H1 (cell line): ENCODE data around the gene HMHB1. TPM values are rescaled to one million over a fixed set of nuclear protein-coding genes. Genes with fewer than 3 reads are reported as not detected.
A peak's percentile ranks its signal among the peaks of the same experiment; 100 is the strongest.

Experiments
- ASH2L ChIP-seq: fragments of 200-600, 300-600 bp; sonication (generic); IDR thresholded peaks from one replicate; pipeline ENCODE4 v1.7.1; 2017; ENCODE audit warnings: low read length
- BACH1 ChIP-seq: IDR thresholded peaks from 2 replicates; pipeline ENCODE4 v1.6.1; 2012; ENCODE audit warnings: low read length, improper control_type of control experiment
- BRCA1 ChIP-seq: IDR thresholded peaks from 2 replicates; pipeline ENCODE4 v1.6.1; 2012; ENCODE audit warnings: low read depth, low read length, improper control_type of control experiment
- CBX5 ChIP-seq: fragments of 300-800, 300-1000 bp; sonication (generic); IDR thresholded peaks from 2 replicates; pipeline ENCODE4 v1.7.1; 2016; ENCODE audit warnings: antibody characterized with exemption, low read length, low read depth
- CHD2 ChIP-seq: IDR thresholded peaks from 2 replicates; pipeline ENCODE4 v1.6.1; 2012; ENCODE audit warnings: low read length, improper control_type of control experiment
- JUND ChIP-seq: IDR thresholded peaks from 2 replicates; pipeline ENCODE4 v1.6.1; 2011; ENCODE audit warnings: mild to moderate bottlenecking, improper control_type of control experiment, low read length
- NANOG ChIP-seq: IDR thresholded peaks from 2 replicates; pipeline ENCODE4 v1.6.1; 2011; ENCODE audit warnings: low read length, low read depth, mild to moderate bottlenecking, inconsistent platforms; ENCODE audit not compliant: insufficient read depth, poor library complexity, severe bottlenecking
- SP1 ChIP-seq: IDR thresholded peaks from 2 replicates; pipeline ENCODE4 v1.6.1; 2011; ENCODE audit warnings: low read depth, low read length
- YY1 ChIP-seq: IDR thresholded peaks from 2 replicates; pipeline ENCODE4 v1.6.1; 2011; ENCODE audit warnings: low read depth, mild to moderate bottlenecking, low read length
- polyA plus RNA-seq, 7 experiments: library from polyadenylated mRNA; depleted of rRNA in 3 of 7; stranded (reverse) in 5 of 7; unstranded in 2 of 7; fragments of >200 nt in 5 of 7; fragments of 200-250 nt in 2 of 7; gene quantifications; 1 replicate in 5 of 7; 2 replicates in 1 of 7; 4 replicates in 1 of 7; pipeline versions ENCODE4 v1.2.1 to v1.2.3, GENCODE V29; 2011 to 2013; ENCODE audit warnings: missing spikeins in 2 of 7, mixed read lengths in 2 of 7
- total RNA-seq: library from RNA; stranded (reverse); fragmentation: NEBNext Ultra II Directional; extraction: Animal tissue kit (Norgen Biotek cat#: 25700); gene quantifications from 2 replicates; pipeline ENCODE4 v1.2.1, GENCODE V29; 2021
- TF ChIP-seq, protein P1 (sequence below): fragments of 300-600 bp; sonication (generic); IDR thresholded peaks from 2 replicates; pipeline ENCODE4 v1.7.1; 2012; ENCODE audit warnings: low read length, moderate library complexity, mild to moderate bottlenecking, inconsistent platforms; ENCODE audit not compliant: insufficient replicate concordance

The HMHB1 gene
- total and polyA plus RNA-seq, 2 of the 8 experiments (the other 6 are each of a cell fraction or from before 2014, with no cell fraction given): not detected

DNA sequence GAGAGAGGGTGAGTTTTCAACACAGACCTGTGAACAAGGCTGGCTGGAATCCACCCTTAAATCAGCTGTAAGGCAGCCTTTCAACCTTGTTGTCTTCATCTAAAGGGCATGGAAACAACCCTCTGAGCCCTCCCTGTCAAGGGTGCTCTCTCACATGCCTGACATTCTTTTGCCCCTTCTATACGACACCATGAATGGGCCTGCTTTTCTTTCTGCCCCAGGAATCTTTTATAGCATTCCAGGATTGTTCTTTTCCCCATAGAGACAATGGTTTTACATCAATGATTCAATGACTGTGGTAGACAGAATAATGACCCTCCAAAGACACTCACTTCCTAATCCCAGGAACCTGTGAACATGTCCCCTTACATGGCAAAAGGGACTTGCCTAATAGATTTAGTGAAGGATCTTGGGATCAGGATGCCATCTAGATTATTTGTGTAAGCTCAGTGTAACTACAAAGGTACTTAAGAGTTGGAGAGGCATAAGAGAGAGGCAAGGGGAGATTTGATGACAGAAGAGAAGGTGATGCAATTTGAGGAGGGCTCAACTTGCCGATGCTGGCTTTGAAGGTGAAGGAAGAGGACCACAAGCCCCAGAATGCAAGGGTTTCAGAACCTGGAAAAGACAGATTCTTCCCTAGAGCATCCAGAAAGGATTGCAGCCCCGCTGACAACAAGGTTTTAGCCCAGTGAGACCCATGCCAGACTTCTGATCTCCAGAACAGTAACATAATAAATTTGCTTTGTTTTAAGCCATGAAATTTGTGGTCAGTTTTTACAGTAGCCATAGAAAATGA lies 29.2 kb upstream of the HMHB1 start (continued):
- TF ChIP-seq, protein P1, sequence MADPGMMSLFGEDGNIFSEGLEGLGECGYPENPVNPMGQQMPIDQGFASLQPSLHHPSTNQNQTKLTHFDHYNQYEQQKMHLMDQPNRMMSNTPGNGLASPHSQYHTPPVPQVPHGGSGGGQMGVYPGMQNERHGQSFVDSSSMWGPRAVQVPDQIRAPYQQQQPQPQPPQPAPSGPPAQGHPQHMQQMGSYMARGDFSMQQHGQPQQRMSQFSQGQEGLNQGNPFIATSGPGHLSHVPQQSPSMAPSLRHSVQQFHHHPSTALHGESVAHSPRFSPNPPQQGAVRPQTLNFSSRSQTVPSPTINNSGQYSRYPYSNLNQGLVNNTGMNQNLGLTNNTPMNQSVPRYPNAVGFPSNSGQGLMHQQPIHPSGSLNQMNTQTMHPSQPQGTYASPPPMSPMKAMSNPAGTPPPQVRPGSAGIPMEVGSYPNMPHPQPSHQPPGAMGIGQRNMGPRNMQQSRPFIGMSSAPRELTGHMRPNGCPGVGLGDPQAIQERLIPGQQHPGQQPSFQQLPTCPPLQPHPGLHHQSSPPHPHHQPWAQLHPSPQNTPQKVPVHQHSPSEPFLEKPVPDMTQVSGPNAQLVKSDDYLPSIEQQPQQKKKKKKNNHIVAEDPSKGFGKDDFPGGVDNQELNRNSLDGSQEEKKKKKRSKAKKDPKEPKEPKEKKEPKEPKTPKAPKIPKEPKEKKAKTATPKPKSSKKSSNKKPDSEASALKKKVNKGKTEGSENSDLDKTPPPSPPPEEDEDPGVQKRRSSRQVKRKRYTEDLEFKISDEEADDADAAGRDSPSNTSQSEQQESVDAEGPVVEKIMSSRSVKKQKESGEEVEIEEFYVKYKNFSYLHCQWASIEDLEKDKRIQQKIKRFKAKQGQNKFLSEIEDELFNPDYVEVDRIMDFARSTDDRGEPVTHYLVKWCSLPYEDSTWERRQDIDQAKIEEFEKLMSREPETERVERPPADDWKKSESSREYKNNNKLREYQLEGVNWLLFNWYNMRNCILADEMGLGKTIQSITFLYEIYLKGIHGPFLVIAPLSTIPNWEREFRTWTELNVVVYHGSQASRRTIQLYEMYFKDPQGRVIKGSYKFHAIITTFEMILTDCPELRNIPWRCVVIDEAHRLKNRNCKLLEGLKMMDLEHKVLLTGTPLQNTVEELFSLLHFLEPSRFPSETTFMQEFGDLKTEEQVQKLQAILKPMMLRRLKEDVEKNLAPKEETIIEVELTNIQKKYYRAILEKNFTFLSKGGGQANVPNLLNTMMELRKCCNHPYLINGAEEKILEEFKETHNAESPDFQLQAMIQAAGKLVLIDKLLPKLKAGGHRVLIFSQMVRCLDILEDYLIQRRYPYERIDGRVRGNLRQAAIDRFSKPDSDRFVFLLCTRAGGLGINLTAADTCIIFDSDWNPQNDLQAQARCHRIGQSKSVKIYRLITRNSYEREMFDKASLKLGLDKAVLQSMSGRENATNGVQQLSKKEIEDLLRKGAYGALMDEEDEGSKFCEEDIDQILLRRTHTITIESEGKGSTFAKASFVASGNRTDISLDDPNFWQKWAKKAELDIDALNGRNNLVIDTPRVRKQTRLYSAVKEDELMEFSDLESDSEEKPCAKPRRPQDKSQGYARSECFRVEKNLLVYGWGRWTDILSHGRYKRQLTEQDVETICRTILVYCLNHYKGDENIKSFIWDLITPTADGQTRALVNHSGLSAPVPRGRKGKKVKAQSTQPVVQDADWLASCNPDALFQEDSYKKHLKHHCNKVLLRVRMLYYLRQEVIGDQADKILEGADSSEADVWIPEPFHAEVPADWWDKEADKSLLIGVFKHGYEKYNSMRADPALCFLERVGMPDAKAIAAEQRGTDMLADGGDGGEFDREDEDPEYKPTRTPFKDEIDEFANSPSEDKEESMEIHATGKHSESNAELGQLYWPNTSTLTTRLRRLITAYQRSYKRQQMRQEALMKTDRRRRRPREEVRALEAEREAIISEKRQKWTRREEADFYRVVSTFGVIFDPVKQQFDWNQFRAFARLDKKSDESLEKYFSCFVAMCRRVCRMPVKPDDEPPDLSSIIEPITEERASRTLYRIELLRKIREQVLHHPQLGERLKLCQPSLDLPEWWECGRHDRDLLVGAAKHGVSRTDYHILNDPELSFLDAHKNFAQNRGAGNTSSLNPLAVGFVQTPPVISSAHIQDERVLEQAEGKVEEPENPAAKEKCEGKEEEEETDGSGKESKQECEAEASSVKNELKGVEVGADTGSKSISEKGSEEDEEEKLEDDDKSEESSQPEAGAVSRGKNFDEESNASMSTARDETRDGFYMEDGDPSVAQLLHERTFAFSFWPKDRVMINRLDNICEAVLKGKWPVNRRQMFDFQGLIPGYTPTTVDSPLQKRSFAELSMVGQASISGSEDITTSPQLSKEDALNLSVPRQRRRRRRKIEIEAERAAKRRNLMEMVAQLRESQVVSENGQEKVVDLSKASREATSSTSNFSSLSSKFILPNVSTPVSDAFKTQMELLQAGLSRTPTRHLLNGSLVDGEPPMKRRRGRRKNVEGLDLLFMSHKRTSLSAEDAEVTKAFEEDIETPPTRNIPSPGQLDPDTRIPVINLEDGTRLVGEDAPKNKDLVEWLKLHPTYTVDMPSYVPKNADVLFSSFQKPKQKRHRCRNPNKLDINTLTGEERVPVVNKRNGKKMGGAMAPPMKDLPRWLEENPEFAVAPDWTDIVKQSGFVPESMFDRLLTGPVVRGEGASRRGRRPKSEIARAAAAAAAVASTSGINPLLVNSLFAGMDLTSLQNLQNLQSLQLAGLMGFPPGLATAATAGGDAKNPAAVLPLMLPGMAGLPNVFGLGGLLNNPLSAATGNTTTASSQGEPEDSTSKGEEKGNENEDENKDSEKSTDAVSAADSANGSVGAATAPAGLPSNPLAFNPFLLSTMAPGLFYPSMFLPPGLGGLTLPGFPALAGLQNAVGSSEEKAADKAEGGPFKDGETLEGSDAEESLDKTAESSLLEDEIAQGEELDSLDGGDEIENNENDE: peak; percentile 82
- no peak for TF ChIP-seq BRCA1
- TF ChIP-seq BACH1: no peak
- TF ChIP-seq SP1: peak; percentile 65; the same call in 1 of the 2 replicates
- TF ChIP-seq CBX5: no peak
- TF ChIP-seq CHD2: no peak
- TF ChIP-seq NANOG: peak; percentile 52
- peak; percentile 53; the same call in 1 of the 2 replicates for TF ChIP-seq JUND
- no peak for TF ChIP-seq ASH2L
- peak; percentile 59; the same call in 1 of the 2 replicates for TF ChIP-seq YY1
